Globus pallidus (tissue), 1 donor: Measurements from ENCODE around the gene SELENOV.

Experiments used
- DNase-seq: peaks from one replicate; pipeline ENCODE4 v3.0.0-alpha.2; 2015; ENCODE audit warnings: low spot score

SELENOV gene

GRCh38 chr19:39492788-39493187 is 22.2 kb upstream of the SELENOV start:
- DNase-seq: no peak

GRCh38 chr19:39494661-39495060 is 20.3 kb upstream of the SELENOV start:
- DNase-seq: no peak

GRCh38 chr19:39496063-39496462 is 18.9 kb upstream of the SELENOV start:
- DNase-seq: no peak

- DNase-seq: no peak
Observed at GRCh38 chr19:39497701-39497995, 17.3 kb upstream of the SELENOV start.

GRCh38 chr19:39497996-39498797 is 16.7 kb upstream of the SELENOV start:
- peak; percentile 37 for DNase-seq

GRCh38 chr19:39498798-39499642 is 15.9 kb upstream of the SELENOV start, which contains the start of gene DLL3:
DLL3 (plus strand) TSS chr19:39498947; CDS start chr19:39498975, 28 bp downstream.
- DNase-seq: no peak

- DNase-seq: no peak
Observed at GRCh38 chr19:39499932-39500331, 15.0 kb upstream of the SELENOV start.

- no peak for DNase-seq
Observed at GRCh38 chr19:39500543-39500942, 14.4 kb upstream of the SELENOV start.

DNA sequence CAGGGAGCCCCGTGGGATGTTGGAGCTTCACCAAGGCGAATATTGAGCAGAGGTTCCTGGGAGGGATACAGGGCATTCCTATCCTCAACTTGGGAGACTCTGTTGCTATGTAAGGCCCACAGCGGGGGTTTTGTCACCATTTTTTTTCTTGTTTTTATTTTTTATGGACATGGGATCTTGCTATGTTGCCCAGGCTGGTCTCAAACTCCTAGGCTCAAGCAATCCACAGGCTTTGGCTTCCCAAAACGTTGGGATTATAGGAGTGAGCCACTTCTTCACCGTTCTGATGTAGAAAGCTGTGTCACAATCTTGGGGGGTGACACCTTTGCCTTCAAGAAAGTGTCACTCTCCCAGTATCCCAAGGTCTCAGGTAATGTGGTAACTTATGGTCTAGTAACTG is 13.6 kb upstream of the SELENOV start:
- DNase-seq: no peak

DNA sequence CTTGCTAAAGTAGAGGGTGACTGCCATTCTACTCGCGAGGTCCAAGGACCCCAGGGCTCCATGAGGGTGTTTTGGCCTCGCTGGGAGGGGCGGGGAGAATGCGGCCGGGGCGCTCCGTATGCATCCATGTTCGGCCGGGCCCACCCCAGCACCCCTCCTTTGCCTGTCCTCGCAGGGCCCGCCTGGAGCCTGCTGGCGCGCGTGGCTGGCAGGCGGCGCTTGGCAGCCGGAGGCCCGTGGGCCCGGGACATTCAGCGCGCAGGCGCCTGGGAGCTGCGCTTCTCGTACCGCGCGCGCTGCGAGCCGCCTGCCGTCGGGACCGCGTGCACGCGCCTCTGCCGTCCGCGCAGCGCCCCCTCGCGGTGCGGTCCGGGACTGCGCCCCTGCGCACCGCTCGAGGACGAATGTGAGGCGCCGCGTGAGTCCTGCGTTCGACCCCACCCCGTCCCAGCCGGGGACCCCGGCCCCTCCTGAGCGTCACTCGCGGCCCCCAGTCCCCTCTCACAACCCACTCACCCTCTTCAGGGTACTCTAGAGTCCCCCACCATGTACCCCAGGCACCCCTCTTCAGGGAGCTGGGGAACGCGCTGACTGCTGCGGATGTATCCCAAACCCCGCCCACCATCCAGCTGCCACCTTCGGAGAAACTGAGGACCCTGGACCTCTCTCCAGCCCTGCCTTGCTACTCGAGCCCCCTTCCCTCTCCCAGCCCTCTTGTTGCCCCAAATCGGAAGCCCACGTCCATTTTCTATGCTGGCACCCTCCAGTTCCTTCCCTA is 12.1 kb upstream of the SELENOV start:
- no peak for DNase-seq

DNA sequence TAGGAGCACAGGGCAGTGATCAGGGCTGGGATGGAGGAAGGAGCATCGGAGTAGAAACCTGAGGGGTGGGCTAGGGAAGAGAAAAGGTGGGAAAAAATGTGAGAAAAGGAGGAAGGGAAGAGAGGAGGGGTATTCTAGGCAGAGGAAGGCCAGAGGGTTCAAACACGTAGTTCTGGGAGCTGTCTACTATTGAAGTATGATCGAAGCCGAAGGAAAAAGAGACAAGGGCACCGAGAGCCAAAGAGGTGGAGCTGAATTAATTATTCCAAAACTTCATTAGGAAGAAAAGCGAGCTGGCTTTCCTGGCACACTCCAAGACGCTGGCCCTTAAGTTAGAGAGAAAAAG is 8.4 kb upstream of the SELENOV start:
- no peak for DNase-seq

GRCh38 chr19:39506944-39507714 is 7.8 kb upstream of the SELENOV start:
- DNase-seq: no peak

DNA sequence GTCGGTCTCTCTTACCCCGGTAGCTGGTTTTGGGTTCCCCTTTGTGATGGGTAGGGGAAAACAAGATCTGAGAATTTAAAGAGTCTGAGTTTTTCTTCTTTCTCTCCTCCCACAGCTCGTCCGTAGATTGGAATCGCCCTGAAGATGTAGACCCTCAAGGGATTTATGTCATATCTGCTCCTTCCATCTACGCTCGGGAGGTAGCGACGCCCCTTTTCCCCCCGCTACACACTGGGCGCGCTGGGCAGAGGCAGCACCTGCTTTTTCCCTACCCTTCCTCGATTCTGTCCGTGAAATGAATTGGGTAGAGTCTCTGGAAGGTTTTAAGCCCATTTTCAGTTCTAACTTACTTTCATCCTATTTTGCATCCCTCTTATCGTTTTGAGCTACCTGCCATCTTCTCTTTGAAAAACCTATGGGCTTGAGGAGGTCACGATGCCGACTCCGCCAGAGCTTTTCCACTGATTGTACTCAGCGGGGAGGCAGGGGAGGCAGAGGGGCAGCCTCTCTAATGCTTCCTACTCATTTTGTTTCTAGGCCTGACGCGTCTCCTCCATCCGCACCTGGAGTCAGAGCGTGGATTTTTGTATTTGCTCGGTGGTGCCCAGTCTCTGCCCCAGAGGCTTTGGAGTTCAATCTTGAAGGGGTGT is 7.1 kb upstream of the SELENOV start:
- DNase-seq: no peak

- no peak for DNase-seq
Observed at GRCh38 chr19:39508629-39509028, 6.3 kb upstream of the SELENOV start.

- no peak for DNase-seq
Observed at GRCh38 chr19:39509233-39509632, 5.7 kb upstream of the SELENOV start.

DNA sequence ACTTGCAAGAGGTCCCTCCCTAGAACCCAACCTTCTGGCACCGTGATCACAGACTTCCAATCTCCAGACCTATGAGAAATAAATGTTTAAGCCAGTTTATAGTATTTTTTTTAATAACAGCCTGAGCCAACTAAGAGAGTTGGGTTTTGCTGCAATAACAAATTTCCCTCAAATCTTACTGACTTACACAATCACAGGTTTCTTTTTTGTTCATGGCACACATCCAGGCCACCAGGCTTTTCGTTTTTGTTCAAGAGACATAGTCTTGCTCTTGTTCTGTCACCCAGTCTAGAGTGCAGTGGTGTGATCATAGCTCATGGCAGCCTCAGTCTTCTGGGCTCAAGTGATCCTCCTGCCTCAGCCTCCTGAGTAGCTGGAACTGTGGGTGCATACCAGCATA is 2.0 kb upstream of the SELENOV start:
- no peak for DNase-seq

GRCh38 chr19:39515551-39516191 is 732 bp downstream of the SELENOV start:
- no peak for DNase-seq

- DNase-seq: no peak
Observed at GRCh38 chr19:39516270-39516669, 1.3 kb downstream of the SELENOV start.

GRCh38 chr19:39517432-39517831 is 2.5 kb downstream of the SELENOV start:
- DNase-seq: no peak

DNA sequence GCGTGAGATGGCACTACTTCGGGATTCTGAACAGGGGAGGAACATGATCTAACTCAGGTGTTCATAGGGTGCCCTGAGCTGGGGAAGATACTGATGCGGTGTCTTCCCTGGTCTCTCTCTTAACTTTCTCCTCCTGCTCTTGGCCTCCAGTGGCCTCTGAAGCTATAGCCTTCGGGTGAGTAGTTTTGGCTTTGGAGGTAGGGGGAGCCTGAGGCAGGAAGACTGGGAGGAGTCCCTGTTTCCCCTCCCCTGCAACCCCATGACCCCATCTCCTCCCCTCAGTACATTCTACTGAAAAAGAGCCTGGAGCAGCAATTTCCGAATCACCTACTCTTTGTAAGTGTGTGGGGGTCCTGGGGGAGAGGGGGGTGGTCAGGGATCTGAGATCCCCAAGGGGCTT is 3.5 kb downstream of the SELENOV start:
- DNase-seq: no peak

GRCh38 chr19:39518975-39519374 is 4.0 kb downstream of the SELENOV start:
- DNase-seq: no peak
